Smooth muscle cell (in vitro differentiated cells): ENCODE results near the gene PCDHA1. TPM values are rescaled to one million over a fixed set of nuclear protein-coding genes. Genes with fewer than 3 reads are reported as not detected.
A peak's percentile ranks its signal among the peaks of the same experiment; 100 is the strongest.

Experiments used
- DNase-seq: peaks from one replicate; lab custom pipeline; 2025; ENCODE audit not compliant: unreplicated experiment; lab: John Stamatoyannopoulos, UW
- H2AFZ ChIP-seq: fragments of 200-600 bp; sonication (generic); 2 replicates; pipeline ENCODE4 v1.6.0; 2016; ENCODE audit warnings: antibody characterized with exemption, low read depth, mild to moderate bottlenecking
- H3F3A ChIP-seq: fragments of 200-600 bp; sonication (generic); 2 replicates; pipeline ENCODE4 v1.6.0; 2017; ENCODE audit warnings: antibody characterized with exemption, low read depth
- H3K27ac ChIP-seq: fragments of 200-600 bp; sonication (generic); 2 replicates; pipeline ENCODE4 v1.5.1; 2016; ENCODE audit warnings: low read depth, mild to moderate bottlenecking
- H3K27me3 ChIP-seq: fragments of 200-600 bp; sonication (generic); 2 replicates; pipeline ENCODE4 v1.6.1; 2016; ENCODE audit warnings: low read depth, mild to moderate bottlenecking
- H3K36me3 ChIP-seq: fragments of 200-600 bp; sonication (generic); 2 replicates; pipeline ENCODE4 v1.5.1; 2016; ENCODE audit warnings: low read depth
- H3K4me1 ChIP-seq: fragments of 200-600 bp; sonication (generic); 2 replicates; pipeline ENCODE4 v1.5.1; 2016; ENCODE audit warnings: low read depth
- H3K4me2 ChIP-seq: fragments of 200-600 bp; sonication (generic); 2 replicates; pipeline ENCODE4 v1.6.0; 2016; ENCODE audit warnings: mild to moderate bottlenecking
- H3K4me3 ChIP-seq: fragments of 200-600 bp; sonication (generic); 2 replicates; pipeline ENCODE4 v1.5.1; 2016; ENCODE audit warnings: mild to moderate bottlenecking
- H3K79me2 ChIP-seq: fragments of 200-600 bp; sonication (generic); 2 replicates; pipeline ENCODE4 v1.6.0; 2016; ENCODE audit warnings: low read depth, mild to moderate bottlenecking
- H3K9ac ChIP-seq: fragments of 200-600 bp; sonication (generic); 2 replicates; pipeline ENCODE4 v1.6.0; 2016; ENCODE audit warnings: low read depth
- H3K9me3 ChIP-seq: fragments of 200-600 bp; sonication (generic); replicated peaks from 2 replicates; pipeline ENCODE4 v1.5.1; 2016; ENCODE audit warnings: low read depth
- H4K20me1 ChIP-seq: fragments of 200-600 bp; sonication (generic); 2 replicates; pipeline ENCODE4 v1.6.0; 2016; ENCODE audit warnings: low read depth
- CTCF ChIP-seq: fragments of 200-600 bp; sonication (generic); IDR thresholded peaks from 2 replicates; pipeline ENCODE4 v1.5.1; 2017; ENCODE audit warnings: borderline replicate concordance, mild to moderate bottlenecking, antibody characterized with exemption; ENCODE audit not compliant: insufficient read depth, poor library complexity, severe bottlenecking
- WGBS: methylation state at CpG from one replicate; pipeline ENCODE4 v1.1.7; 2016; ENCODE audit warnings: low lambda C conversion rate; 5-methylcytosine and 5-hydroxymethylcytosine counted together
- polyA plus RNA-seq: library from polyadenylated mRNA; unstranded; fragments of >200 nt; fragmentation: Nextera tagmentation; extraction: Ambion mirVana; gene quantifications from 2 replicates; pipeline ENCODE4 v1.2.1, GENCODE V29; 2016
- total RNA-seq: library from RNA; depleted of rRNA; stranded (reverse); fragments of >200 nt; gene quantifications from 2 replicates; pipeline ENCODE4 v1.2.3, GENCODE V29; 2014

Gene PCDHA1
- total and polyA plus RNA-seq, 2 experiments from 2014 or later, result not detected

GRCh38 chr5:140982083-140982716, 196.3 kb downstream of the PCDHA1 start:
- no peaks in the 10 kb centered on the region for H4K20me1 ChIP-seq
- no peak overlapping the region for H3K9ac ChIP-seq
- no peak for TF ChIP-seq CTCF
- H3K9me3 ChIP-seq, result no peaks in the 10 kb centered on the region
- H3K79me2 ChIP-seq, result no peaks in the 10 kb centered on the region
- peaks cover 18% of the 10 kb centered on the region for H3K4me1 ChIP-seq
- H3F3A ChIP-seq, result peaks cover 11% of the 10 kb centered on the region
- peak overlapping the region; percentile 34 for H3K4me2 ChIP-seq
- no peak for DNase-seq
- H3K36me3 ChIP-seq, result no peaks in the 10 kb centered on the region
- H3K27ac ChIP-seq, result no peak overlapping the region
- no peaks in the 10 kb centered on the region for H3K27me3 ChIP-seq
- 36% methylated on average over 5 of the region's 5 CpGs for WGBS
- no peak overlapping the region for H3K4me3 ChIP-seq
- no peak overlapping the region for H2AFZ ChIP-seq

- no peaks in the 10 kb centered on the region for H4K20me1 ChIP-seq
- no peak overlapping the region for H3K9ac ChIP-seq
- H3K36me3 ChIP-seq, result no peaks in the 10 kb centered on the region
- peaks cover 48% of the 10 kb centered on the region for H3K4me1 ChIP-seq
- H3K27ac ChIP-seq, result peak overlapping the region; percentile 93
- H3K79me2 ChIP-seq, result no peaks in the 10 kb centered on the region
- WGBS, result 0% methylated on average over 3 of the region's 3 CpGs
- peaks cover 7% of the 10 kb centered on the region for H3F3A ChIP-seq
- no peak for TF ChIP-seq CTCF
- H3K27me3 ChIP-seq, result no peaks in the 10 kb centered on the region
- no peak overlapping the region for H2AFZ ChIP-seq
- H3K4me3 ChIP-seq, result no peak overlapping the region
- H3K9me3 ChIP-seq, result no peaks in the 10 kb centered on the region
- peak overlapping the region; percentile 73 for H3K4me2 ChIP-seq
- DNase-seq, result no peak
Observed at GRCh38 chr5:140986117-140986521, 200.2 kb downstream of the PCDHA1 start.

- Histone ChIP-seq H2AFZ (no peak overlapping the region), H3K79me2 (no peaks in the 10 kb centered on the region), H3F3A (peaks cover 7% of the 10 kb centered on the region), H3K27ac (peak overlapping the region; percentile 93), H3K4me1 (peaks cover 48% of the 10 kb centered on the region), H3K9ac (peak overlapping the region; percentile 74), H3K9me3 (no peaks in the 10 kb centered on the region), H4K20me1 (no peaks in the 10 kb centered on the region), H3K36me3 (no peaks in the 10 kb centered on the region), H3K4me2 (peak overlapping the region; percentile 64), H3K27me3 (no peaks in the 10 kb centered on the region), H3K4me3 (no peak overlapping the region)
- TF ChIP-seq CTCF, result no peak
- no peak for DNase-seq
- 66% methylated on average over 5 of the region's 5 CpGs for WGBS
Observed at GRCh38 chr5:140988100-140988499, 202.2 kb downstream of the PCDHA1 start.

- Histone ChIP-seq H3K9ac (peak overlapping the region; percentile 74), H3K4me1 (peaks cover 48% of the 10 kb centered on the region), H3K79me2 (no peaks in the 10 kb centered on the region), H3K4me2 (peak overlapping the region; percentile 64), H2AFZ (no peak overlapping the region), H3K27ac (peak overlapping the region; percentile 93), H3F3A (peaks cover 7% of the 10 kb centered on the region), H3K36me3 (no peaks in the 10 kb centered on the region), H4K20me1 (no peaks in the 10 kb centered on the region), H3K9me3 (no peaks in the 10 kb centered on the region), H3K4me3 (no peak overlapping the region), H3K27me3 (no peaks in the 10 kb centered on the region)
- TF ChIP-seq CTCF, result no peak
- DNase-seq, result no peak
- 44% methylated on average over 5 of the region's 5 CpGs for WGBS
Observed at GRCh38 chr5:140988608-140989007, 202.7 kb downstream of the PCDHA1 start.
